Measurements from ENCODE around the gene CCDC60.

CCDC60 gene

GRCh38 chr12:119444462-119445044 is 110.0 kb downstream of the CCDC60 start:
- peak in 22 of 56 donors; percentile 0 to 43 (median 5) for DNase-seq

GRCh38 chr12:119446459-119446858 is 111.9 kb downstream of the CCDC60 start:
- peak in 3 of 56 donors; percentile 1 to 4 (median 3) for DNase-seq

GRCh38 chr12:119447126-119447525 is 112.6 kb downstream of the CCDC60 start:
- DNase-seq: no peak

GRCh38 chr12:119447618-119448017 is 113.1 kb downstream of the CCDC60 start:
- DNase-seq: no peak

GRCh38 chr12:119448611-119449131 is 114.1 kb downstream of the CCDC60 start:
- DNase-seq: peak in 4 of 56 donors; percentile 6 to 14 (median 8)

GRCh38 chr12:119450771-119451170 is 116.2 kb downstream of the CCDC60 start:
- DNase-seq: no peak

- DNase-seq: no peak
Observed at GRCh38 chr12:119456824-119457223, 122.3 kb downstream of the CCDC60 start.

- no peak for DNase-seq
Observed at GRCh38 chr12:119457271-119457670, 122.7 kb downstream of the CCDC60 start.

- DNase-seq: no peak
Observed at GRCh38 chr12:119459481-119459880, 125.0 kb downstream of the CCDC60 start.

- no peak for DNase-seq
Observed at GRCh38 chr12:119460876-119461275, 126.3 kb downstream of the CCDC60 start.

GRCh38 chr12:119461636-119462214 is 127.2 kb downstream of the CCDC60 start:
- DNase-seq: no peak

GRCh38 chr12:119463211-119463926 is 128.8 kb downstream of the CCDC60 start:
- no peak for DNase-seq

- no peak for DNase-seq
Observed at GRCh38 chr12:119468296-119468695, 133.8 kb downstream of the CCDC60 start.

GRCh38 chr12:119475650-119476049 is 141.1 kb downstream of the CCDC60 start:
- DNase-seq: no peak

GRCh38 chr12:119476951-119477350 is 142.4 kb downstream of the CCDC60 start:
- DNase-seq: no peak

- DNase-seq: peak in 15 of 56 donors; percentile 0 to 67 (median 12)
Observed at GRCh38 chr12:119479121-119479561, 144.6 kb downstream of the CCDC60 start.

GRCh38 chr12:119480551-119480950 is 146.0 kb downstream of the CCDC60 start:
- DNase-seq: no peak

GRCh38 chr12:119486599-119487154 is 152.1 kb downstream of the CCDC60 start:
- no peak for DNase-seq

- DNase-seq: no peak
Observed at GRCh38 chr12:119491814-119492213, 157.3 kb downstream of the CCDC60 start.

- DNase-seq: no peak
Observed at GRCh38 chr12:119500209-119500608, 165.7 kb downstream of the CCDC60 start.

GRCh38 chr12:119501052-119501451 is 166.5 kb downstream of the CCDC60 start:
- DNase-seq: no peak

GRCh38 chr12:119505001-119505400 is 170.5 kb downstream of the CCDC60 start:
- DNase-seq: no peak
